Nephron progenitor cell (in vitro differentiated cells): ENCODE measurements around the gene ANKFN1.

Experiments used
- DNase-seq: peaks from one replicate; pipeline ENCODE4 v3.0.0; 2021
- H3K27ac Mint-ChIP-seq: 2 replicates; pipeline ENCODE4 v1.8.0; 2021; ENCODE audit warnings: mild to moderate bottlenecking, moderate library complexity, mixed read lengths
- H3K27me3 Mint-ChIP-seq: 2 replicates; pipeline ENCODE4 v1.8.0; 2021; ENCODE audit warnings: mild to moderate bottlenecking, low read depth, mixed read lengths; ENCODE audit not compliant: poor library complexity
- H3K36me3 Mint-ChIP-seq: 2 replicates; pipeline ENCODE4 v1.8.0; 2021; ENCODE audit warnings: low read depth, mixed read lengths
- H3K4me1 Mint-ChIP-seq: 2 replicates; pipeline ENCODE4 v1.8.0; 2021; ENCODE audit warnings: mixed read lengths
- H3K4me3 Mint-ChIP-seq: 2 replicates; pipeline ENCODE4 v1.8.0; 2021; ENCODE audit warnings: mild to moderate bottlenecking, moderate library complexity, mixed read lengths
- H3K9me3 Mint-ChIP-seq: 2 replicates; pipeline ENCODE4 v1.8.0; 2021; ENCODE audit warnings: mild to moderate bottlenecking, moderate library complexity, mixed read lengths
- TF ChIP-seq, protein P1 (sequence below): fragments of 200-600 bp; sonication (generic); IDR thresholded peaks from 2 replicates; pipeline ENCODE4 v1.5.0; 2021; ENCODE audit warnings: antibody characterized with exemption

The ANKFN1 gene

DNA sequence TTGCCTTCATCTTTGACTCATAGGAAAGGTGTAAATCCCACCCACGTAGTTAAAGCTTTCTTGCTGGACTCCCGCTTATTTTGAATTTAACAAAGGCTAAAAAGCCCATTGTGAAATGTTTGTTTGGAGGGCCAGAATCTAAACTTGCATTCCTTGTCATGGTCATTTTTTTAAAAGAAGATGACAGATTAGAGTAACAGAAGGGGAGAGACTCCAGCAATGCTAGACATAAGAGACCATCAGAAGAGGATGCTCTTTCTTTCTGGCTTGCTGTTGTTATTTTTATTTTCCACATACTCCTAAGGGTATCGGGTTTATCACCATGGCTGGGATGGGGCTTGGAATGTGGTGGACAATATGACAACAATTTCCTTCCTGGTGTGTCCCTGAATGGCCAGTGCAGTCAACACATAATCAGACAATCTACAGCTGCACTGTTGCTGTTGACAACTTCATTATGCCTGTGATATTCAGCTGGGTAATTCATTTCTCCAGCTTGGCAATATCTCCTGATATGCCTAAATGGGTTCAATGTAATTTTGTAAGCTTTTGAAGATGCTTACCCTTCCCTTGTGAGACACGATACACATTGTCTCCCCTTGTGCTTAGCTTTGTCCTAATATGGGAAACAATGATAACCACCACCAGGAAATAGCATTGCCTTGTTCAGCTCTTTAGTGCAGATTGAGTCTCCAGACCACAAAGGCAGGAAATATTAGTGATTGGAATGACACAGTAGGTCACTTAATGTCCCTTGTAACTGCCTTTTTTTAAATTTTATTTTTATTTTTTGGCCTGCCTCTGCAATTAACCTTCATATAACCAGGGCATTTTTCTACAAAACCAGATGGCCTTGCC lies 164.3 kb downstream of the ANKFN1 start:
- H3K27me3 Mint-ChIP-seq = peaks cover 27% of the 10 kb centered on the region
- H3K4me3 Mint-ChIP-seq = no peak overlapping the region
- H3K36me3 Mint-ChIP-seq = no peaks in the 10 kb centered on the region
- DNase-seq = no peak
- H3K27ac Mint-ChIP-seq = no peak overlapping the region
- H3K9me3 Mint-ChIP-seq = no peaks in the 10 kb centered on the region
- TF ChIP-seq, protein P1, sequence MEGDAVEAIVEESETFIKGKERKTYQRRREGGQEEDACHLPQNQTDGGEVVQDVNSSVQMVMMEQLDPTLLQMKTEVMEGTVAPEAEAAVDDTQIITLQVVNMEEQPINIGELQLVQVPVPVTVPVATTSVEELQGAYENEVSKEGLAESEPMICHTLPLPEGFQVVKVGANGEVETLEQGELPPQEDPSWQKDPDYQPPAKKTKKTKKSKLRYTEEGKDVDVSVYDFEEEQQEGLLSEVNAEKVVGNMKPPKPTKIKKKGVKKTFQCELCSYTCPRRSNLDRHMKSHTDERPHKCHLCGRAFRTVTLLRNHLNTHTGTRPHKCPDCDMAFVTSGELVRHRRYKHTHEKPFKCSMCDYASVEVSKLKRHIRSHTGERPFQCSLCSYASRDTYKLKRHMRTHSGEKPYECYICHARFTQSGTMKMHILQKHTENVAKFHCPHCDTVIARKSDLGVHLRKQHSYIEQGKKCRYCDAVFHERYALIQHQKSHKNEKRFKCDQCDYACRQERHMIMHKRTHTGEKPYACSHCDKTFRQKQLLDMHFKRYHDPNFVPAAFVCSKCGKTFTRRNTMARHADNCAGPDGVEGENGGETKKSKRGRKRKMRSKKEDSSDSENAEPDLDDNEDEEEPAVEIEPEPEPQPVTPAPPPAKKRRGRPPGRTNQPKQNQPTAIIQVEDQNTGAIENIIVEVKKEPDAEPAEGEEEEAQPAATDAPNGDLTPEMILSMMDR = no peak
- peaks cover 18% of the 10 kb centered on the region for H3K4me1 Mint-ChIP-seq

DNA sequence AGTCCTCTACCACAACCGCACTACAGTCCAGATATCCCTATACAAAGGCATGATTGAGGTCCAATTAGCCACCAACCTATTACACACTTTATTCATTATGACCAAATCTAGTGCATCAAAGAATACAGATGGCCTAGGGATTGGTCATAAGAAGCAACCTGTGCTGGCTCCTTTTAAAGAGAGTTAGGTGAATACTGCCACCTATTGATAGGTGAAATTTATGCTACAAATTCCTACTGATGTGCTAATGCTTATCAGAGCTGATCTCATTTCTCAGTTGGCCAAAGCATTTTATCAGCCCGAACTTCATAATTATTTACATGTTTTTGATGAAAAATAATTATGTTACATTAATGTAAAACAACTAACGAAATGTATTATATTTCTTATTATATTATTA lies 166.3 kb downstream of the ANKFN1 start:
- H3K9me3 Mint-ChIP-seq = no peaks in the 10 kb centered on the region
- no peaks in the 10 kb centered on the region for H3K36me3 Mint-ChIP-seq
- H3K4me1 Mint-ChIP-seq = peaks cover 19% of the 10 kb centered on the region
- H3K27ac Mint-ChIP-seq = no peak overlapping the region
- TF ChIP-seq, protein P1 = peak; percentile 64
- peaks cover 39% of the 10 kb centered on the region for H3K27me3 Mint-ChIP-seq
- H3K4me3 Mint-ChIP-seq = no peak overlapping the region
- DNase-seq = no peak

DNA sequence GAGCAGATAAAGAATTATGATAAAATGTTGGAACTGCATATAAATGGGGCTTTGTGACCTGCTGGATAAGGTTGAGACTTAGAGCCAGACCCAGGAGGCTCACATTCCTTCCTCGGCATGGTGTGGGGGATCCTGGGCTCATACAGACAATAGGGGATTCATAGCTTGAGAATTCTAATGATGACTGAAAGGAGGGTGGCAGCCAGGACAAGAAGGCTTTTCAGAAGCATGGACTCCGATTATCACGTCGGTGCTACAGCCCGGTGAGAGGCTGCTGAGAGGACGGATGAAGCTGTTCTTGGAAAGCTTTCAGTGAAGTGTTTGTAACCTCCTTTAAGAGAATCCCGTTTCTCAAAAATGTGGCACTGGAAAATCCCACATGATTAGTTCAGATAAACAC lies 167.2 kb downstream of the ANKFN1 start:
- DNase-seq = no peak
- H3K27ac Mint-ChIP-seq = no peak overlapping the region
- TF ChIP-seq, protein P1 = no peak

DNA sequence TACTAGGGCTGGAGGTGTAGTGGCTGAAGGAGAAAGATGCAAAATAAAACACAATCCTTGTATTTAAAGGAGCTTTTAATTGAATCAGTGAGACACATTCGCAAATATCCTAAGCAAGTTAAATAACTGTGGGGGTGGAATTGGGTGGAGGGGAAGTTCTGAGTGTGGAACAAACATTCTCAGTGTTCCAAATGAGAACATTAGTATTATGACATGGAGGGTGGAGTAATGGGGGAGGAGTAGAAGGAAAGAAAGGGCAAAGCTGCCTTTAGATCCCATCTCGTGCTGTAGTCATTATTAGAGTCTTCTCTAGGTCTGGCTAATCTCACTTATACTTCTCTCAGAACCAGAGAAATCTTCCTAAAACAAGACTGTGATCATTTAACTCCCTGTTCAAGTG lies 169.7 kb downstream of the ANKFN1 start:
- TF ChIP-seq, protein P1 = no peak
- Mint-ChIP-seq H3K27ac (no peak overlapping the region), H3K4me3 (no peak overlapping the region), H3K9me3 (no peaks in the 10 kb centered on the region), H3K27me3 (peaks cover 51% of the 10 kb centered on the region), H3K36me3 (no peaks in the 10 kb centered on the region), H3K4me1 (peaks cover 52% of the 10 kb centered on the region)
- DNase-seq = no peak

More for the DNA sequence above, 167.2 kb downstream of the ANKFN1 start:
- no peak overlapping the region for H3K4me3 Mint-ChIP-seq
- H3K9me3 Mint-ChIP-seq = no peaks in the 10 kb centered on the region
- peaks cover 28% of the 10 kb centered on the region for H3K4me1 Mint-ChIP-seq
- H3K36me3 Mint-ChIP-seq = no peaks in the 10 kb centered on the region
- peaks cover 45% of the 10 kb centered on the region for H3K27me3 Mint-ChIP-seq

DNA sequence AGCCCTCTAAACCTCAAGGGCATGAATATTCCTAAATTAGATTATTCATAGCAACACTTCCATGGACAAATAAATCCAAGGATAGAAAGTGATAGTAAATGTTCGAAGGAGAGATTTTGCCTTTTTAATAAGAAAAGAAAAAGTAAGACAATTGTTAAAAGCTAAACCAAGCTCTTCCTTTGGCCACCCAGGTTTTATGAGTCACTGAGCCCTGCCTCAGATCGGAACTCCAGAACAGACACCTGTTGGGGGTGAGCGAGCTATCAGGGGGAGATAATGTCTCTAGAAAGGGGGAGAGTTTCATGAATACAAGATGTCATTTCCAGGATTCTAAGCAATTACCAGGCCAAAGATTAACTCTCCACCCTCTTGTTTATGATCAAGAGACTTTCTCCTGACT lies 171.4 kb downstream of the ANKFN1 start:
- TF ChIP-seq, protein P1 = no peak
- Mint-ChIP-seq H3K4me3 (no peak overlapping the region), H3K4me1 (peaks cover 52% of the 10 kb centered on the region), H3K27me3 (peaks cover 64% of the 10 kb centered on the region), H3K9me3 (no peaks in the 10 kb centered on the region), H3K36me3 (no peaks in the 10 kb centered on the region), H3K27ac (no peak overlapping the region)
- no peak for DNase-seq
